K562 (cell line): ENCODE results near the gene KIF26A. TPM values are rescaled to one million over a fixed set of nuclear protein-coding genes. Genes with fewer than 3 reads are reported as not detected.

Experiments
- ATAC-seq: fragments of 200-7000 bp; cut with Tn5 transposase; 3 replicates; pipeline ENCODE4 v1.9.1; 2020; ENCODE audit warnings: moderate library complexity
- BruUV-seq: library from RNA; stranded (reverse); fragments of 400-500 nt; replicated peaks from 2 replicates; lab custom pipeline; 2021; lab: Mats Ljungman, UMichigan
- CTCF ChIA-PET: fragments of 300-600 bp; formaldehyde crosslinking; extraction: SDS; loops from one replicate; lab custom pipeline; 2021; ENCODE audit warnings: low intra/inter-chr PET ratio; lab: Yijun Ruan, JAX
- POLR2A ChIA-PET: fragments of 300-600, 350-650 bp; sonication (Branson Sonifier 250); formaldehyde crosslinking; extraction: SDS; loops from one replicate; lab custom pipeline; 2021; ENCODE audit warnings: antibody characterized with exemption, inconsistent platforms; lab: Yijun Ruan, JAX
- DNase-seq, 4 experiments: peaks; one replicate each; pipeline versions ENCODE4 v3.0.0 to v3.0.0-alpha.2; 2011 to 2018; ENCODE audit warnings: low spot score in 3 of 4, mixed read lengths in 3 of 4; ENCODE audit errors: extremely low read depth in 1 of 4
- FAIRE-seq: peaks from 2 replicates; lab custom pipeline; 2011; peaks lifted over from hg19 to GRCh38; lab: Jason Lieb, UNC
- H2AFZ ChIP-seq: 2 replicates; pipeline ENCODE4 v1.6.0; 2011; ENCODE audit warnings: low read depth, low read length, control low read depth, inconsistent platforms
- H3K27ac ChIP-seq: fragments of 200-600 bp; 3 replicates; pipeline ENCODE4 v1.8.0; 2011; ENCODE audit warnings: low read depth, mild to moderate bottlenecking, control low read depth, inconsistent platforms, low read length, moderate library complexity, mixed read lengths; ENCODE audit errors: extremely low read depth
- H3K27me3 ChIP-seq, 2 experiments: fragments of 300-600 bp in 1 of 2; 2 replicates in 1 of 2; 3 replicates in 1 of 2; pipeline versions ENCODE4 v1.6.0 to v1.8.0; 2011; ENCODE audit warnings: inconsistent platforms in 2 of 2, low read length in 2 of 2, mild to moderate bottlenecking in 1 of 2, mixed read lengths in 1 of 2, moderate library complexity in 1 of 2; ENCODE audit not compliant: control insufficient read depth in 2 of 2, insufficient read depth in 2 of 2
- H3K36me3 ChIP-seq: fragments of 300-600 bp; 3 replicates; pipeline ENCODE4 v1.8.0; 2011; ENCODE audit warnings: mild to moderate bottlenecking, low read length, inconsistent platforms; ENCODE audit not compliant: control insufficient read depth, insufficient read depth
- H3K4me1 ChIP-seq, 2 experiments: fragments of 200-600 bp in 1 of 2; replicated peaks in 1 of 2; 2 replicates in 1 of 2; 3 replicates in 1 of 2; pipeline versions ENCODE4 v1.5.1 to v1.8.0; 2011; ENCODE audit warnings: inconsistent platforms in 2 of 2, low read length in 2 of 2, mild to moderate bottlenecking in 1 of 2, mixed read lengths in 1 of 2, moderate library complexity in 1 of 2; ENCODE audit not compliant: control insufficient read depth in 2 of 2, insufficient read depth in 2 of 2
- H3K4me2 ChIP-seq: 2 replicates; pipeline ENCODE4 v1.6.1; 2011; ENCODE audit warnings: low read length, control low read depth, inconsistent platforms, mixed read lengths; ENCODE audit not compliant: insufficient read depth
- H3K4me3 ChIP-seq: fragments of 200-600 bp; sonication (generic), shearing (Covaris generic); 2 replicates; pipeline ENCODE4 v1.5.1; 2016; ENCODE audit warnings: control low read depth, inconsistent platforms
- H3K79me2 ChIP-seq: fragments of 200-600 bp; 3 replicates; pipeline ENCODE4 v1.8.0; 2011; ENCODE audit warnings: low read length, inconsistent platforms; ENCODE audit not compliant: control insufficient read depth, insufficient read depth
- H3K9ac ChIP-seq, 2 experiments: 2 replicates each; pipeline versions ENCODE4 v1.6.0 to v1.6.1; 2011; ENCODE audit warnings: low read depth in 2 of 2, low read length in 2 of 2, control low read depth in 1 of 2, inconsistent platforms in 1 of 2, mild to moderate bottlenecking in 1 of 2, mixed read lengths in 1 of 2; ENCODE audit not compliant: insufficient read depth in 1 of 2
- H3K9me1 ChIP-seq: one replicate; pipeline ENCODE4 v1.6.0; 2011; ENCODE audit warnings: inconsistent platforms, mild to moderate bottlenecking, low read length, moderate library complexity; ENCODE audit not compliant: control insufficient read depth, insufficient read depth
- H3K9me3 ChIP-seq: replicated peaks from 2 replicates; pipeline ENCODE4 v1.5.1; 2011; ENCODE audit warnings: low read depth, low read length, inconsistent platforms; ENCODE audit not compliant: control insufficient read depth, insufficient read depth
- H4K20me1 ChIP-seq: replicated peaks from 2 replicates; pipeline ENCODE4 v1.6.1; 2011; ENCODE audit warnings: low read length, inconsistent platforms, mixed read lengths; ENCODE audit not compliant: control insufficient read depth, insufficient read depth
- BCLAF1 ChIP-seq, 2 experiments: fragments of 450-650 bp in 1 of 2; IDR thresholded peaks; 2 replicates each; pipeline ENCODE4 v1.6.1; 2011 to 2017; ENCODE audit warnings: low read depth in 2 of 2, antibody characterized with exemption in 1 of 2, borderline replicate concordance in 1 of 2, low read length in 1 of 2, mild to moderate bottlenecking in 1 of 2, mixed read lengths in 1 of 2; ENCODE audit not compliant: control insufficient read depth in 1 of 2
- BMI1 ChIP-seq: fragments of 150-350 bp; IDR thresholded peaks from 2 replicates; pipeline ENCODE4 v1.6.1; 2014; ENCODE audit warnings: low read length
- CHD2 ChIP-seq: IDR thresholded peaks from 2 replicates; pipeline ENCODE4 v1.6.1; 2011; ENCODE audit warnings: low read depth, low read length
- CREB1 ChIP-seq, 2 experiments: sonication (generic) in 1 of 2; formaldehyde crosslinking in 1 of 2; IDR thresholded peaks; 2 replicates each; pipeline versions ENCODE4 v1.6.1 to v1.8.0; 2012 to 2022; ENCODE audit warnings: inconsistent platforms in 1 of 2, mild to moderate bottlenecking in 1 of 2, missing genetic modification reagents in 1 of 2, moderate library complexity in 1 of 2
- DMBX1 ChIP-seq: fragments of 250-450 bp; sonication (Bioruptor Pico); IDR thresholded peaks from 2 replicates; pipeline ENCODE4 v1.8.0; 2022; ENCODE audit warnings: inconsistent platforms, mild to moderate bottlenecking, moderate library complexity, borderline replicate concordance
- EP300 ChIP-seq: IDR thresholded peaks from 2 replicates; pipeline ENCODE4 v1.6.1; 2012; ENCODE audit warnings: low read length, improper control_type of control experiment
- FOXP4 ChIP-seq: sonication (generic); formaldehyde crosslinking; IDR thresholded peaks from 2 replicates; pipeline ENCODE4 v1.8.0; 2022; ENCODE audit warnings: mild to moderate bottlenecking, missing genetic modification reagents, borderline replicate concordance
- GABPA ChIP-seq: fragments of 200-800 bp; sonication (Bioruptor generic); conservative IDR thresholded peaks from 2 replicates; pipeline ENCODE4 v1.6.1; 2016; ENCODE audit warnings: low read depth, missing genetic modification characterization, missing compliant biosample characterization
- GABPB2 ChIP-seq: fragments of 250-450 bp; sonication (Bioruptor Pico); conservative IDR thresholded peaks from 2 replicates; pipeline ENCODE4 v1.5.1; 2021; ENCODE audit warnings: mild to moderate bottlenecking
- HES1 ChIP-seq: fragments of 450-650 bp; IDR thresholded peaks from 2 replicates; pipeline ENCODE4 v1.6.1; 2016; ENCODE audit warnings: low read depth, mild to moderate bottlenecking, moderate library complexity
- LARP7 ChIP-seq: fragments of 450-650 bp; IDR thresholded peaks from 2 replicates; pipeline ENCODE4 v1.6.1; 2016
- PTBP1 ChIP-seq: fragments of 200-400 bp; formaldehyde crosslinking; IDR thresholded peaks from 2 replicates; pipeline ENCODE4 v1.6.1; 2017; ENCODE audit warnings: low read depth, low read length
- SMAD3 ChIP-seq: fragments of 450-650 bp; formaldehyde crosslinking; conservative IDR thresholded peaks from 2 replicates; pipeline ENCODE4 v1.4.0; 2020; ENCODE audit warnings: mild to moderate bottlenecking
- U2AF1 ChIP-seq: fragments of 200-400 bp; formaldehyde crosslinking; optimal IDR thresholded peaks from 2 replicates; pipeline ENCODE3; 2017; ENCODE audit warnings: mild to moderate bottlenecking, low read depth, low read length, moderate library complexity
- ZBTB7A ChIP-seq: IDR thresholded peaks from 2 replicates; pipeline ENCODE4 v1.6.1; 2011; ENCODE audit warnings: low read depth, mild to moderate bottlenecking, low read length, moderate library complexity, borderline replicate concordance; ENCODE audit not compliant: control insufficient read depth
- ZKSCAN8 ChIP-seq: fragments of 200-800 bp; sonication (Bioruptor generic); IDR thresholded peaks from 2 replicates; pipeline ENCODE4 v1.6.1; 2016; ENCODE audit warnings: missing genetic modification characterization, missing compliant biosample characterization
- ZNF282 ChIP-seq: sonication (generic); formaldehyde crosslinking; IDR thresholded peaks from 2 replicates; pipeline ENCODE4 v1.8.1; 2023; ENCODE audit warnings: missing genetic modification reagents
- ZNF79 ChIP-seq: fragments of 250-450 bp; sonication (Bioruptor Pico); IDR thresholded peaks from 2 replicates; pipeline ENCODE4 v1.4.0; 2020; ENCODE audit warnings: low read depth, mild to moderate bottlenecking, moderate library complexity
- WGBS: fragments of 100-300 bp; shearing (Covaris generic); methylation state at CpG from one replicate; pipeline ENCODE4 v1.1.6; 2016; ENCODE audit warnings: low coverage, mixed read lengths; ENCODE audit not compliant: insufficient coverage; ENCODE audit errors: missing lambda C conversion rate; 5-methylcytosine and 5-hydroxymethylcytosine counted together
- in situ Hi-C: fragments of 300-500 bp; cut with MboI; formaldehyde crosslinking; loops from 4 replicates; pipeline ENCODE4 v1.15.0; 2018; ENCODE audit warnings: inconsistent platforms, mixed read lengths
- intact Hi-C: fragments of 100-400 bp; cut with micrococcal nuclease; formaldehyde crosslinking; loops from 2 replicates; pipeline ENCODE4 v1.14.2; 2022
- polyA plus RNA-seq, 8 experiments: library from polyadenylated mRNA; depleted of rRNA in 4 of 8; stranded (reverse) in 5 of 8; unstranded in 3 of 8; fragments of >200 nt; fragmentation: Nextera tagmentation in 2 of 8; fragmentation: Illumina TruSeq in 1 of 8; extraction: Ambion mirVana in 2 of 8; extraction: Trizol in 1 of 8; gene quantifications; 2 replicates each; pipeline versions ENCODE4 v1.2.1 to v1.2.3, GENCODE V29; 2011 to 2014; ENCODE audit warnings: inconsistent platforms in 1 of 8, missing spikeins in 1 of 8
- total RNA-seq, 7 experiments: library from RNA; depleted of rRNA in 6 of 7; stranded (reverse); fragments of >200 nt in 6 of 7; fragmentation: Illumina TruSeq in 2 of 7; extraction: Trizol in 2 of 7; gene quantifications; 2 replicates each; pipeline versions ENCODE4 v1.2.1 to v1.2.3, GENCODE V29; 2011 to 2021; ENCODE audit warnings: low replicate concordance in 1 of 7

Gene KIF26A
- total and polyA plus RNA-seq, 9 of the 15 experiments (the other 6 are each of a cell fraction or from before 2014, with no cell fraction given), result 0.04 TPM; not detected in 8

- DNase-seq (no peak), ATAC-seq (no peak), FAIRE-seq (no peak)
- Histone ChIP-seq H3K9me3 (no peaks in the 10 kb centered on the region), H2AFZ (no peak overlapping the region), H3K36me3 (no peaks in the 10 kb centered on the region), H3K79me2 (no peaks in the 10 kb centered on the region), H3K4me2 (no peak overlapping the region), H3K27me3 (peaks cover 0 to 6% of the 10 kb centered on the region in 2 experiments; a peak in 2 of 5 replicates), H3K4me1 (peaks cover 1 to 26% of the 10 kb centered on the region in 2 experiments; a peak in 3 of 5 replicates), H3K9me1 (no peaks in the 10 kb centered on the region), H3K27ac (no peak overlapping the region), H3K4me3 (no peak overlapping the region), H4K20me1 (peaks cover 5% of the 10 kb centered on the region), H3K9ac (no peak overlapping the region)
- intact Hi-C loops, result no loop called here
- ChIA-PET POLR2A (no interaction called here), CTCF (no interaction called here)
- no TSS peak for BruUV-seq
- TF ChIP-seq DMBX1 (CRISPR knock-in tag), result no peak
- no peak for TF ChIP-seq FOXP4 (CRISPR knock-in tag)
- TF ChIP-seq GABPA, result no peak
- TF ChIP-seq ZKSCAN8, result no peak
- TF ChIP-seq HES1, result no peak
- TF ChIP-seq PTBP1, result no peak
- no peak for TF ChIP-seq BCLAF1 (IDR thresholded peaks at IDR 0.05; ENCODE audit: borderline replicate concordance in 1 of 2, control insufficient read depth in 1 of 2, low read depth in 2 of 2, low read length in 1 of 2)
- TF ChIP-seq U2AF1, result no peak
- no peak for TF ChIP-seq BMI1
- no peak for TF ChIP-seq LARP7
- no peak for TF ChIP-seq EP300
- no peak for TF ChIP-seq ZNF79 (CRISPR knock-in tag)
- no peak for TF ChIP-seq CREB1 (IDR thresholded peaks at IDR 0.05)
- no peak for TF ChIP-seq CREB1 (CRISPR knock-in tag; IDR thresholded peaks at IDR 0.05)
- no peak for TF ChIP-seq CHD2
- TF ChIP-seq ZBTB7A, result no peak
- TF ChIP-seq ZNF282 (CRISPR knock-in tag), result no peak
- no peak for TF ChIP-seq SMAD3
- TF ChIP-seq GABPB2 (CRISPR knock-in tag), result no peak
- in situ Hi-C loops, result no loop called here
- WGBS, result 19% methylated on average over 9 of the region's 21 CpGs
Observed at GRCh38 chr14:104163541-104163940, 25.2 kb downstream of the KIF26A start.
